Suprapubic skin (tissue), 3 donors: ENCODE data around the gene NOS1AP.

ENCODE experiments used
- CTCF ChIP-seq, 2 donors: fragments of 200-600 bp in 1 of 2; fragments of 450-650 bp in 1 of 2; sonication (generic) in 1 of 2; IDR thresholded peaks; one replicate each; pipeline ENCODE4 v1.5.1; 2016 to 2019; ENCODE audit warnings: antibody characterized with exemption in 2 of 2, mild to moderate bottlenecking in 1 of 2, moderate library complexity in 1 of 2
- EP300 ChIP-seq: sonication (generic); formaldehyde crosslinking; IDR thresholded peaks from one replicate; pipeline ENCODE4 v1.6.1; 2017; ENCODE audit warnings: antibody characterized with exemption
- POLR2A ChIP-seq, 2 donors: fragments of 450-650 bp; IDR thresholded peaks; one replicate each; pipeline ENCODE4 v1.6.1; 2017; ENCODE audit warnings: antibody characterized with exemption in 2 of 2, mild to moderate bottlenecking in 2 of 2, moderate library complexity in 2 of 2

DNA sequence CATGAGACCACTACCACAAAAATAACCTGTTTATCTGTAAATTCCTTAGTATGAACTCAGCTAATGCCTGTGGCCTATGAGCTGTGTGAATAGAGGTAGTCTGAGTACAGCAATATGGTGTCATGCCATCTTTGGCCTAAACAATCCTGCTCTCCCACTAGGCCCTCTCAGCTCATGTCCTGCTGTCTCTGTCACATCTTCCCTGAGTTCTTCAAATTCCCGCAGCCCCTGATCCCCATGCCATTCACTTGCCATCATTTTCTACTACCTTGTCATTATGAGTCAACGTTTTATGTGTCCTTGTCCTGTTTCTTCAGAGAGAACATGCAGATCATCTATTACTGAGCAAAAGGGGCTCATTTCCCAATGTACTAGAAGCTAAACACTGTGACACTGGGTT, 181.6 kb downstream of the NOS1AP start:
- TF ChIP-seq CTCF (IDR thresholded peaks at IDR 0.05) (no peak), POLR2A (IDR thresholded peaks at IDR 0.05) (no peak), EP300 (no peak)
